GM12891 (cell line): ENCODE data around the gene ZP1.

Source experiments
- POLR2A ChIP-seq: IDR thresholded peaks from 2 replicates; pipeline ENCODE4 v1.6.1; 2011; ENCODE audit warnings: low read depth, low read length, control low read depth
- POLR2AphosphoS5 ChIP-seq: IDR thresholded peaks from 2 replicates; pipeline ENCODE4 v1.6.1; 2011; ENCODE audit warnings: low read depth, low read length, control low read depth

- no peak for TF ChIP-seq POLR2AphosphoS5
- TF ChIP-seq POLR2A, result no peak
Observed at GRCh38 chr11:60917267-60917666, 49.9 kb downstream of the ZP1 start.
